Panc1 (cell line): Measurements from ENCODE around the gene P2RX4.

ENCODE experiments used
- CTCF ChIP-seq: fragments of 450-650 bp; IDR thresholded peaks from 2 replicates; pipeline ENCODE4 v1.5.1; 2017; ENCODE audit warnings: mild to moderate bottlenecking
- POLR2AphosphoS5 ChIP-seq: IDR thresholded peaks from 2 replicates; pipeline ENCODE4 v1.6.1; 2012; ENCODE audit warnings: mild to moderate bottlenecking, low read depth, low read length, moderate library complexity
- TF ChIP-seq, protein P1 (sequence below), 2 experiments: IDR thresholded peaks; 2 replicates each; pipeline ENCODE4 v1.6.1; 2011 to 2012; ENCODE audit warnings: low read depth in 2 of 2, control low read depth in 1 of 2, low read length in 1 of 2, mild to moderate bottlenecking in 1 of 2, moderate library complexity in 1 of 2; ENCODE audit not compliant: insufficient read depth in 1 of 2

GRCh38 chr12:121277374-121277759 lies 67.4 kb downstream of the P2RX4 start:
- no peak for TF ChIP-seq CTCF
- no peak for TF ChIP-seq POLR2AphosphoS5
- TF ChIP-seq, protein P1, sequence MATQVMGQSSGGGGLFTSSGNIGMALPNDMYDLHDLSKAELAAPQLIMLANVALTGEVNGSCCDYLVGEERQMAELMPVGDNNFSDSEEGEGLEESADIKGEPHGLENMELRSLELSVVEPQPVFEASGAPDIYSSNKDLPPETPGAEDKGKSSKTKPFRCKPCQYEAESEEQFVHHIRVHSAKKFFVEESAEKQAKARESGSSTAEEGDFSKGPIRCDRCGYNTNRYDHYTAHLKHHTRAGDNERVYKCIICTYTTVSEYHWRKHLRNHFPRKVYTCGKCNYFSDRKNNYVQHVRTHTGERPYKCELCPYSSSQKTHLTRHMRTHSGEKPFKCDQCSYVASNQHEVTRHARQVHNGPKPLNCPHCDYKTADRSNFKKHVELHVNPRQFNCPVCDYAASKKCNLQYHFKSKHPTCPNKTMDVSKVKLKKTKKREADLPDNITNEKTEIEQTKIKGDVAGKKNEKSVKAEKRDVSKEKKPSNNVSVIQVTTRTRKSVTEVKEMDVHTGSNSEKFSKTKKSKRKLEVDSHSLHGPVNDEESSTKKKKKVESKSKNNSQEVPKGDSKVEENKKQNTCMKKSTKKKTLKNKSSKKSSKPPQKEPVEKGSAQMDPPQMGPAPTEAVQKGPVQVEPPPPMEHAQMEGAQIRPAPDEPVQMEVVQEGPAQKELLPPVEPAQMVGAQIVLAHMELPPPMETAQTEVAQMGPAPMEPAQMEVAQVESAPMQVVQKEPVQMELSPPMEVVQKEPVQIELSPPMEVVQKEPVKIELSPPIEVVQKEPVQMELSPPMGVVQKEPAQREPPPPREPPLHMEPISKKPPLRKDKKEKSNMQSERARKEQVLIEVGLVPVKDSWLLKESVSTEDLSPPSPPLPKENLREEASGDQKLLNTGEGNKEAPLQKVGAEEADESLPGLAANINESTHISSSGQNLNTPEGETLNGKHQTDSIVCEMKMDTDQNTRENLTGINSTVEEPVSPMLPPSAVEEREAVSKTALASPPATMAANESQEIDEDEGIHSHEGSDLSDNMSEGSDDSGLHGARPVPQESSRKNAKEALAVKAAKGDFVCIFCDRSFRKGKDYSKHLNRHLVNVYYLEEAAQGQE (IDR thresholded peaks at IDR 0.05; ENCODE audit: insufficient read depth in 1 of 2, low read depth in 2 of 2, low read length in 1 of 2), result no peak
